HCT116 (cell line): ENCODE data around the gene TTLL9. TPM values are rescaled to one million over a fixed set of nuclear protein-coding genes. Genes with fewer than 3 reads are reported as not detected.
A peak's percentile ranks its signal among the peaks of the same experiment; 100 is the strongest.

Source experiments
- ATAC-seq: fragments of 200-7000 bp; cut with Tn5 transposase; 2 replicates; pipeline ENCODE4 v1.9.1; 2020; ENCODE audit warnings: mild to moderate bottlenecking, moderate library complexity
- BruUV-seq: library from RNA; stranded (reverse); fragments of 400-500 nt; replicated peaks from 2 replicates; lab custom pipeline; 2021; lab: Mats Ljungman, UMichigan
- CTCF ChIA-PET: fragments of 300-600 bp; sonication (Branson Sonifier 250); formaldehyde crosslinking; loops from one replicate; lab custom pipeline; 2021; ENCODE audit warnings: antibody characterized with exemption; lab: Charles Lee
- POLR2A ChIA-PET: fragments of 300-600, 350-600 bp; sonication (Branson Sonifier 250); formaldehyde crosslinking; loops from one replicate; lab custom pipeline; 2021; ENCODE audit warnings: antibody characterized with exemption; lab: Charles Lee
- RAD21 ChIA-PET, 2 experiments: fragments of 300-600 bp; sonication (Branson Sonifier 250); formaldehyde crosslinking; loops; one replicate each; lab custom pipeline; 2023; ENCODE audit warnings: low total read pairs in 2 of 2; ENCODE audit not compliant: uncharacterized antibody in 2 of 2, unreplicated experiment in 2 of 2, low non-redundant PET in 1 of 2; lab: Charles Lee
- DNase-seq: peaks from one replicate; pipeline ENCODE4 v3.0.0-alpha.2; 2010; ENCODE audit warnings: low read depth, low spot score
- H2AFZ ChIP-seq: fragments of 200-600 bp; shearing (Covaris generic), sonication (generic); 2 replicates; pipeline ENCODE4 v1.6.1; 2017; ENCODE audit warnings: low read depth, mixed run types, mixed read lengths, antibody characterized with exemption, low read length; ENCODE audit not compliant: poor library complexity, severe bottlenecking
- H3K27ac ChIP-seq: 2 replicates; pipeline ENCODE4 v1.5.1; 2012; ENCODE audit warnings: low read depth, low read length
- H3K27me3 ChIP-seq: fragments of 200-600 bp; sonication (generic); 2 replicates; pipeline ENCODE4 v1.6.1; 2016; ENCODE audit warnings: mixed run types, low read length, mixed read lengths; ENCODE audit not compliant: insufficient read depth
- H3K36me3 ChIP-seq, 2 experiments: fragments of 200-500 bp in 1 of 2; fragments of 200-600 bp in 1 of 2; sonication (Bioruptor generic) in 1 of 2; sonication (generic) in 1 of 2; 2 replicates each; pipeline versions ENCODE4 v1.5.1 to v1.6.1; 2014 to 2016; ENCODE audit warnings: low read length in 2 of 2, inconsistent platforms in 1 of 2, mixed read lengths in 1 of 2, mixed run types in 1 of 2; ENCODE audit not compliant: insufficient read depth in 2 of 2, control insufficient read depth in 1 of 2
- H3K4me1 ChIP-seq, 2 experiments: fragments of 200-600 bp in 1 of 2; sonication (generic) in 1 of 2; 2 replicates each; pipeline versions ENCODE4 v1.5.1 to v1.6.1; 2012 to 2017; ENCODE audit warnings: low read length in 2 of 2, inconsistent platforms in 1 of 2, mild to moderate bottlenecking in 1 of 2, mixed read lengths in 1 of 2, mixed run types in 1 of 2, moderate library complexity in 1 of 2; ENCODE audit not compliant: insufficient read depth in 2 of 2, control insufficient read depth in 1 of 2
- H3K4me2 ChIP-seq: fragments of 200-600 bp; sonication (generic); 2 replicates; pipeline ENCODE4 v1.6.1; 2017; ENCODE audit warnings: mixed run types, low read length, mixed read lengths
- H3K4me3 ChIP-seq, 2 experiments: fragments of 200-600 bp in 1 of 2; sonication (generic) in 1 of 2; replicated peaks in 1 of 2; 2 replicates each; pipeline ENCODE4 v1.5.1; 2011 to 2016; ENCODE audit warnings: low read length in 2 of 2, control low read depth in 1 of 2, low read depth in 1 of 2, mild to moderate bottlenecking in 1 of 2, mixed read lengths in 1 of 2, mixed run types in 1 of 2
- H3K79me2 ChIP-seq: fragments of 200-600 bp; sonication (generic); 2 replicates; pipeline ENCODE4 v1.6.1; 2017; ENCODE audit warnings: mild to moderate bottlenecking, mixed run types, low read length, moderate library complexity, mixed read lengths; ENCODE audit not compliant: insufficient read depth
- H3K9ac ChIP-seq: fragments of 200-600 bp; sonication (generic); 2 replicates; pipeline ENCODE4 v1.6.1; 2016; ENCODE audit warnings: low read length, mixed read lengths
- H3K9me2 ChIP-seq: fragments of 200-600 bp; sonication (generic), shearing (Covaris generic); 2 replicates; pipeline ENCODE4 v1.6.1; 2017; ENCODE audit warnings: mixed run types, mild to moderate bottlenecking, moderate library complexity; ENCODE audit not compliant: insufficient read depth
- H3K9me3 ChIP-seq, 2 experiments: fragments of 200-500 bp in 1 of 2; fragments of 200-600 bp in 1 of 2; sonication (Bioruptor generic) in 1 of 2; sonication (generic) in 1 of 2; 2 replicates each; pipeline ENCODE4 v1.6.1; 2014 to 2017; ENCODE audit warnings: low read length in 2 of 2, mixed read lengths in 2 of 2, inconsistent platforms in 1 of 2, low read depth in 1 of 2, mild to moderate bottlenecking in 1 of 2, mixed run types in 1 of 2, moderate library complexity in 1 of 2; ENCODE audit not compliant: control insufficient read depth in 1 of 2, insufficient read depth in 1 of 2
- H4K20me1 ChIP-seq: fragments of 200-600 bp; sonication (generic), shearing (Covaris generic); 2 replicates; pipeline ENCODE4 v1.6.1; 2017; ENCODE audit warnings: mixed run types, mild to moderate bottlenecking, moderate library complexity; ENCODE audit not compliant: insufficient read depth
- EGR1 ChIP-seq: IDR thresholded peaks from 2 replicates; pipeline ENCODE4 v1.6.1; 2012; ENCODE audit warnings: low read depth
- ELF1 ChIP-seq: IDR thresholded peaks from 2 replicates; pipeline ENCODE4 v1.6.1; 2012; ENCODE audit warnings: low read depth, borderline replicate concordance
- POLR2AphosphoS5 ChIP-seq: IDR thresholded peaks from 2 replicates; pipeline ENCODE4 v1.6.1; 2011; ENCODE audit warnings: mild to moderate bottlenecking, low read depth, low read length, moderate library complexity
- RAD21 ChIP-seq: IDR thresholded peaks from 2 replicates; pipeline ENCODE4 v1.6.1; 2012; ENCODE audit warnings: low read depth, mild to moderate bottlenecking
- SIN3A ChIP-seq: IDR thresholded peaks from 2 replicates; pipeline ENCODE4 v1.6.1; 2012; ENCODE audit warnings: low read depth
- SP1 ChIP-seq: IDR thresholded peaks from 2 replicates; pipeline ENCODE4 v1.6.1; 2012; ENCODE audit warnings: low read depth
- SRF ChIP-seq: IDR thresholded peaks from 2 replicates; pipeline ENCODE4 v1.6.1; 2012; ENCODE audit warnings: low read depth
- TCF7L2 ChIP-seq: IDR thresholded peaks from 2 replicates; pipeline ENCODE4 v1.7.0; 2011; ENCODE audit warnings: borderline replicate concordance, inconsistent platforms; ENCODE audit not compliant: insufficient read depth, insufficient read length; ENCODE audit errors: extremely low read depth
- ZFX ChIP-seq: fragments of 450-650 bp; IDR thresholded peaks from 2 replicates; pipeline ENCODE4 v1.6.1; 2017
- intact Hi-C: fragments of 100-400 bp; cut with micrococcal nuclease; formaldehyde crosslinking; loops from 2 replicates; pipeline ENCODE4 v1.10.0; 2022
- total RNA-seq: library from RNA; stranded (reverse); gene quantifications from one replicate; pipeline ENCODE4 v1.2.1, GENCODE V29; 2021; ENCODE audit not compliant: unreplicated experiment
- TF ChIP-seq, protein P1 (sequence below), 3 experiments: fragments of 200-600 bp in 1 of 3; sonication (generic) in 1 of 3; IDR thresholded peaks in 2 of 3; conservative IDR thresholded peaks in 1 of 3; 2 replicates each; pipeline ENCODE4 v1.5.1; 2012 to 2017; ENCODE audit warnings: low read depth in 2 of 3, low read length in 2 of 3, antibody characterized with exemption in 1 of 3, borderline replicate concordance in 1 of 3, control low read depth in 1 of 3, mild to moderate bottlenecking in 1 of 3, mixed read lengths in 1 of 3, mixed run types in 1 of 3, moderate library complexity in 1 of 3; ENCODE audit not compliant: insufficient read depth in 1 of 3

The TTLL9 gene
- total RNA-seq, 1 experiment from 2014 or later: not detected

DNA sequence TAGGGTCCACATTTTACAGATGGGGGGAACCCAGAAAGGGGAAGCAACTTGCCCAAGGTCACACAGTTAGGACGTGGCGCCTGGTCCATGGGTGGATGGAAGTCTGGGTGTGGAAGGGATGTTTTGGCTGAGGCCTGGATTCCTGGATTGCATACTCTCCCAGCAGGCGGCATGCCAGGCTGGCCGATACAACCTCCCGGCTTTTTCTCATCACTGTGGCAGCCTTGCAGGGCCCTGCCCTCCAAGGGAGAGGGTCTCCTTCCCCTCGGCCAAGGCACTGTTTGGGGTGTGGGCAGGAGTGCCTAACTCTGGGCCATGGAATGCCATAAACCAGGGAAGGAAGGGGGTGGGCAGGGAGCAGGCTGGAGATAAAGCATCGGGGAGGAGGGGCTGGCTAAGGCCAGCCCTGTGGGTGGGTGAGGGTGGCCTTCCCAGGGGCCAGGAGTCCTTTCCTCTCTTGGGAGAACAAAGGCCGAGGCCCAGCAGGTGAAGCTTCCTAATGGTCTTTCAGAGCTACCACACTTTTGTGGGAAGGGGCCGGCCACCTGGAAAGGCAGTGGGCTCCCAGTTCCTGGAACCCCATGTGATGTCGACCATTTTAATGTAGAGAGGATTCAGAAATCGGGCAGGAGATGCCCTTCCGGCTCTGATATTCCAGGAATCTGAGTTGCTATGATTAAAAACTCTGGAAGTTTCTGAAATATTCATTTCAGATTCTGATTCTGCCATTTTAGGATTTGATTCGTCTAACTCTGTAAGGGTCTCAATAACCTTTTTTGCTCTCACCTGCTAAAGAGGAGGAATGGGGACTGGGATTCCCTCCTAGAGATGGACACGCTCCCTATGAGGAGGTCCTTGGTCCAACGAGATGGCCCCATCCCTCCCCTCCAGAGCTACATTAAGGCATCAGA, 29.3 kb upstream of the TTLL9 start (continued):
- TF ChIP-seq SIN3A (no peak), POLR2AphosphoS5 (no peak), RAD21 (no peak), SRF (no peak), TCF7L2 (no peak), ELF1 (no peak), ZFX (no peak)
- TF ChIP-seq, protein P1, sequence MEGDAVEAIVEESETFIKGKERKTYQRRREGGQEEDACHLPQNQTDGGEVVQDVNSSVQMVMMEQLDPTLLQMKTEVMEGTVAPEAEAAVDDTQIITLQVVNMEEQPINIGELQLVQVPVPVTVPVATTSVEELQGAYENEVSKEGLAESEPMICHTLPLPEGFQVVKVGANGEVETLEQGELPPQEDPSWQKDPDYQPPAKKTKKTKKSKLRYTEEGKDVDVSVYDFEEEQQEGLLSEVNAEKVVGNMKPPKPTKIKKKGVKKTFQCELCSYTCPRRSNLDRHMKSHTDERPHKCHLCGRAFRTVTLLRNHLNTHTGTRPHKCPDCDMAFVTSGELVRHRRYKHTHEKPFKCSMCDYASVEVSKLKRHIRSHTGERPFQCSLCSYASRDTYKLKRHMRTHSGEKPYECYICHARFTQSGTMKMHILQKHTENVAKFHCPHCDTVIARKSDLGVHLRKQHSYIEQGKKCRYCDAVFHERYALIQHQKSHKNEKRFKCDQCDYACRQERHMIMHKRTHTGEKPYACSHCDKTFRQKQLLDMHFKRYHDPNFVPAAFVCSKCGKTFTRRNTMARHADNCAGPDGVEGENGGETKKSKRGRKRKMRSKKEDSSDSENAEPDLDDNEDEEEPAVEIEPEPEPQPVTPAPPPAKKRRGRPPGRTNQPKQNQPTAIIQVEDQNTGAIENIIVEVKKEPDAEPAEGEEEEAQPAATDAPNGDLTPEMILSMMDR (IDR thresholded peaks at IDR 0.05 in 2 of 3, conservative IDR thresholded peaks at IDR 0.05 in 1 of 3; ENCODE audit: borderline replicate concordance in 1 of 3, insufficient read depth in 1 of 3, low read depth in 2 of 3, low read length in 2 of 3): no peak

DNA sequence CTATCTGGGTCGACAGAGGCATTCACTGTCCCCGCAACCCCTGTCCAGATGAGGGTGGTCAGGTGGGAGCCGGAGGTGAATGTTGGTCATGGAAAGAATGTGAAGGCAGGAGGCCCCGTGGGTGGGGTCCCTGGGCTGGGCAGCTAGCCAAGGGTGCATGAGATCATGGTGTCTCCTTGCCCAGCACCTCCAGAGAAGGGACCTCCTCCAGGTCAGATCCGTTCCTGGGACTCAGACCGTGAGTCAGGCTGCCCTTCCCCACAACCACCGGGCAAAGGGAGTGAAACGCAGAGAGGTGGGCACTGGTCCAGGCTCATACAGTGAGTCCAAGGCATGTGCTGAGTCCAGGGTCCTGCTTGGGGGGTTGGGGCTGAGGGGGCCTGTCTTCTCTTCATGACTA, 28.5 kb upstream of the TTLL9 start:
- ATAC-seq (0 out of 2 replicates have a peak, but pooled peaks have one; percentile 26), DNase-seq (no peak)
- Histone ChIP-seq H3K4me2 (peak overlapping the region; percentile 27), H3K9me2 (no peaks in the 10 kb centered on the region), H3K4me1 (peaks cover 16 to 44% of the 10 kb centered on the region in 2 experiments), H3K9ac (no peak overlapping the region), H2AFZ (no peak overlapping the region), H3K9me3 (no peaks in the 10 kb centered on the region), H3K36me3 (no peaks in the 10 kb centered on the region), H3K4me3 (no peak overlapping the region), H3K27ac (no peak overlapping the region; the same call in 1 of the 2 replicates), H3K79me2 (no peaks in the 10 kb centered on the region), H4K20me1 (no peaks in the 10 kb centered on the region), H3K27me3 (no peaks in the 10 kb centered on the region)
- BruUV-seq: no TSS peak
- ChIA-PET RAD21 (no interaction called here), POLR2A (no interaction called here), CTCF (interaction anchor here (2.3 kb wide), 1 partner anchor 11 kb away, joined by 11 read pairs; no protein-coding TSS in a partner anchor)
- intact Hi-C loops: no loop called here
- TF ChIP-seq POLR2AphosphoS5 (peak; percentile 12; the same call in 1 of the 2 replicates), SP1 (peak; percentile 20), EGR1 (no peak)
